Endothelial cell of umbilical vein (primary cell): ENCODE results near the gene PRR5L. TPM values are rescaled to one million over a fixed set of nuclear protein-coding genes. Genes with fewer than 3 reads are reported as not detected.

ENCODE experiments used
- BruUV-seq: library from RNA; stranded (reverse); fragments of 400-500 nt; replicated peaks from 2 replicates; lab custom pipeline; 2021; lab: Mats Ljungman, UMichigan
- CTCF ChIA-PET: fragments of 300-600, 350-600 bp; sonication (Branson Sonifier 250); formaldehyde crosslinking; loops from one replicate; lab custom pipeline; 2021; ENCODE audit warnings: antibody characterized with exemption, inconsistent platforms; lab: Charles Lee
- POLR2A ChIA-PET: fragments of 300-600, 350-600 bp; sonication (Branson Sonifier 250); formaldehyde crosslinking; loops from one replicate; lab custom pipeline; 2021; ENCODE audit warnings: antibody characterized with exemption, inconsistent platforms; lab: Charles Lee
- DNase-seq: peaks from one replicate; pipeline ENCODE4 v3.0.0-alpha.2; 2011; ENCODE audit warnings: low read depth, low spot score
- FAIRE-seq: peaks from 2 replicates; lab custom pipeline; 2011; peaks lifted over from hg19 to GRCh38; lab: Jason Lieb, UNC
- H2AFZ ChIP-seq: 2 replicates; pipeline ENCODE4 v1.6.0; 2012; ENCODE audit warnings: low read depth, low read length, control low read depth, inconsistent platforms
- H3K27ac ChIP-seq: 2 replicates; pipeline ENCODE4 v1.5.1; 2011; ENCODE audit warnings: low read depth, mild to moderate bottlenecking, control low read depth, low read length, moderate library complexity; ENCODE audit not compliant: insufficient read depth
- H3K27me3 ChIP-seq, 2 experiments: 2 replicates each; pipeline versions ENCODE4 v1.6.0 to v1.6.1; 2011; ENCODE audit warnings: low read length in 2 of 2, mixed read lengths in 1 of 2; ENCODE audit not compliant: control insufficient read depth in 2 of 2, insufficient read depth in 2 of 2
- H3K36me3 ChIP-seq, 2 experiments: 2 replicates in 1 of 2; 3 replicates in 1 of 2; pipeline ENCODE4 v1.5.1; 2011; ENCODE audit warnings: low read length in 2 of 2, mild to moderate bottlenecking in 1 of 2, moderate library complexity in 1 of 2; ENCODE audit not compliant: control insufficient read depth in 2 of 2, insufficient read depth in 2 of 2; ENCODE audit errors: extremely low read depth in 1 of 2
- H3K4me1 ChIP-seq: 3 replicates; pipeline ENCODE4 v1.5.1; 2011; ENCODE audit warnings: mild to moderate bottlenecking, low read length; ENCODE audit not compliant: control insufficient read depth, insufficient read depth; ENCODE audit errors: extremely low read depth
- H3K4me2 ChIP-seq: 2 replicates; pipeline ENCODE4 v1.6.1; 2011; ENCODE audit warnings: low read length, control low read depth, mixed read lengths; ENCODE audit not compliant: insufficient read depth
- H3K4me3 ChIP-seq, 3 experiments: fragments of 200-600 bp in 1 of 3; sonication (generic), shearing (Covaris generic) in 1 of 3; replicated peaks in 1 of 3; 2 replicates each; pipeline ENCODE4 v1.5.1; 2011 to 2016; ENCODE audit warnings: control low read depth in 3 of 3, low read length in 3 of 3, mild to moderate bottlenecking in 2 of 3, inconsistent platforms in 1 of 3, low read depth in 1 of 3, moderate library complexity in 1 of 3; ENCODE audit not compliant: insufficient read depth in 1 of 3
- H3K79me2 ChIP-seq: 2 replicates; pipeline ENCODE4 v1.6.0; 2012; ENCODE audit warnings: low read length, inconsistent platforms; ENCODE audit not compliant: control insufficient read depth, insufficient read depth
- H3K9ac ChIP-seq: replicated peaks from 2 replicates; pipeline ENCODE3; 2011; ENCODE audit warnings: low read length, control low read depth; ENCODE audit not compliant: insufficient read depth; ENCODE audit errors: extremely low read depth
- H3K9me1 ChIP-seq: replicated peaks from 3 replicates; pipeline ENCODE4 v1.6.0; 2011; ENCODE audit warnings: mild to moderate bottlenecking, low read length; ENCODE audit not compliant: control insufficient read depth, insufficient read depth; ENCODE audit errors: extremely low read depth
- H3K9me3 ChIP-seq: replicated peaks from 2 replicates; pipeline ENCODE4 v1.5.1; 2012; ENCODE audit warnings: low read length, inconsistent platforms; ENCODE audit not compliant: control insufficient read depth, insufficient read depth
- H4K20me1 ChIP-seq: replicated peaks from 2 replicates; pipeline ENCODE3; 2011; ENCODE audit warnings: mild to moderate bottlenecking, low read length; ENCODE audit not compliant: control insufficient read depth, insufficient read depth; ENCODE audit errors: extremely low read depth
- EZH2 ChIP-seq: IDR thresholded peaks from 2 replicates; pipeline ENCODE4 v1.6.1; 2012; ENCODE audit warnings: borderline replicate concordance, low read depth, mild to moderate bottlenecking, moderate library complexity, low read length, inconsistent platforms; ENCODE audit not compliant: severe bottlenecking
- FOS ChIP-seq: IDR thresholded peaks from 2 replicates; pipeline ENCODE4 v1.6.1; 2011; ENCODE audit warnings: mild to moderate bottlenecking, low read length, moderate library complexity, borderline replicate concordance; ENCODE audit not compliant: insufficient read depth
- GATA2 ChIP-seq: IDR thresholded peaks from 2 replicates; pipeline ENCODE4 v1.7.0; 2011; ENCODE audit warnings: low read depth, mild to moderate bottlenecking, moderate library complexity, mixed read lengths, low read length; ENCODE audit not compliant: insufficient read length, insufficient read depth
- JUN ChIP-seq: IDR thresholded peaks from 2 replicates; pipeline ENCODE4 v1.6.1; 2011; ENCODE audit warnings: borderline replicate concordance, low read depth; ENCODE audit not compliant: insufficient read length, insufficient read depth
- MYC ChIP-seq: IDR thresholded peaks from one replicate; pipeline ENCODE4 v1.6.1; 2011; ENCODE audit warnings: mild to moderate bottlenecking, low read depth, low read length
- POLR2A ChIP-seq: IDR thresholded peaks from 2 replicates; pipeline ENCODE4 v1.6.1; 2012; ENCODE audit warnings: low read depth, mild to moderate bottlenecking, control low read depth, low read length
- POLR2AphosphoS5 ChIP-seq: IDR thresholded peaks from 2 replicates; pipeline ENCODE4 v1.6.1; 2012; ENCODE audit warnings: low read depth, mild to moderate bottlenecking, control low read depth, low read length, moderate library complexity; ENCODE audit not compliant: insufficient read depth
- dilution Hi-C: fragments of 300-500 bp; cut with MboI; formaldehyde crosslinking; loops from one replicate; pipeline ENCODE4 v1.15.0; 2019; ENCODE audit warnings: low sequenced_read_pairs; ENCODE audit not compliant: extremely low pct_ligation_motif_present
- intact Hi-C: fragments of 100-400 bp; cut with micrococcal nuclease; formaldehyde crosslinking; loops from one replicate; pipeline ENCODE4 v1.10.0; 2022
- polyA plus RNA-seq, 4 experiments: library from polyadenylated mRNA; depleted of rRNA in 3 of 4; stranded (reverse) in 3 of 4; unstranded in 1 of 4; fragments of >200 nt; gene quantifications; 2 replicates each; pipeline versions ENCODE4 v1.2.1 to v1.2.3, GENCODE V29; 2011 to 2012; ENCODE audit warnings: missing spikeins in 1 of 4
- total RNA-seq: library from RNA; stranded (reverse); gene quantifications from 2 replicates; pipeline ENCODE4 v1.2.3, GENCODE V29; 2021
- TF ChIP-seq, protein P1 (sequence below), 2 donors: IDR thresholded peaks; 1 replicate in 1 of 2; 2 replicates in 1 of 2; pipeline ENCODE4 v1.5.1; 2011; ENCODE audit warnings: low read length in 2 of 2, mild to moderate bottlenecking in 2 of 2, moderate library complexity in 2 of 2, control low read depth in 1 of 2, inconsistent platforms in 1 of 2, low read depth in 1 of 2; ENCODE audit not compliant: insufficient read depth in 1 of 2; ENCODE audit errors: extremely low read depth in 1 of 2
- TF ChIP-seq, protein P2 (sequence below): IDR thresholded peaks from 2 replicates; pipeline ENCODE4 v1.6.1; 2011; ENCODE audit not compliant: insufficient read depth, insufficient read length

Gene PRR5L
- total and polyA plus RNA-seq, 2 donors (not counting 3 experiments of a cell fraction or from before 2014, with no cell fraction given): 2.5 to 6.1 TPM

DNA sequence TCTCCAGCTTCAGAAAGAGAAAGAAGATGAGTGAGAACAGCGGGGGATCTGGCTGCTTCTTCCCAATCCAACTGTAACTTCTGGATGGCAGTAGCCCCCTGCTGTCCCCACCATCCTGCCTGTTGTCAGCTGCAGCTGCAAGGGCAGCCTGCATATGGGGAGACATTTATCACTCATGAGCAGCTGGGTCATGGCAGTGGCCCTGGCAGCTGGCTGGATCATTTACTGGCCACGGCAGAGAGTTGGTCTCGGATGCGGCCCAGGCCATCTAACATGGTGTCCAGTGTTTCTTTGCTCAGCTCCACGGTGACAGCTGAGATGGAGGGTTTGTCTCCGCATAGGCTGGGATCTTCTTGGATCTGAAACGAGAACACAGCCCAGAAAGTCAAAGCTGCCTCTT, 21.7 kb upstream of the PRR5L start:
- DNase-seq (no peak), FAIRE-seq (no peak)
- H3K4me2 ChIP-seq: no peak overlapping the region
- no peak overlapping the region for H2AFZ ChIP-seq
- H3K27ac ChIP-seq: no peak overlapping the region
- peaks cover 4 to 10% of the 10 kb centered on the region in 2 experiments for H3K36me3 ChIP-seq
- POLR2A ChIA-PET: no interaction called here
- no peaks in the 10 kb centered on the region for H3K79me2 ChIP-seq
- BruUV-seq: no TSS peak
- no peak for TF ChIP-seq POLR2AphosphoS5
- no peak for TF ChIP-seq MYC
- TF ChIP-seq, protein P1, sequence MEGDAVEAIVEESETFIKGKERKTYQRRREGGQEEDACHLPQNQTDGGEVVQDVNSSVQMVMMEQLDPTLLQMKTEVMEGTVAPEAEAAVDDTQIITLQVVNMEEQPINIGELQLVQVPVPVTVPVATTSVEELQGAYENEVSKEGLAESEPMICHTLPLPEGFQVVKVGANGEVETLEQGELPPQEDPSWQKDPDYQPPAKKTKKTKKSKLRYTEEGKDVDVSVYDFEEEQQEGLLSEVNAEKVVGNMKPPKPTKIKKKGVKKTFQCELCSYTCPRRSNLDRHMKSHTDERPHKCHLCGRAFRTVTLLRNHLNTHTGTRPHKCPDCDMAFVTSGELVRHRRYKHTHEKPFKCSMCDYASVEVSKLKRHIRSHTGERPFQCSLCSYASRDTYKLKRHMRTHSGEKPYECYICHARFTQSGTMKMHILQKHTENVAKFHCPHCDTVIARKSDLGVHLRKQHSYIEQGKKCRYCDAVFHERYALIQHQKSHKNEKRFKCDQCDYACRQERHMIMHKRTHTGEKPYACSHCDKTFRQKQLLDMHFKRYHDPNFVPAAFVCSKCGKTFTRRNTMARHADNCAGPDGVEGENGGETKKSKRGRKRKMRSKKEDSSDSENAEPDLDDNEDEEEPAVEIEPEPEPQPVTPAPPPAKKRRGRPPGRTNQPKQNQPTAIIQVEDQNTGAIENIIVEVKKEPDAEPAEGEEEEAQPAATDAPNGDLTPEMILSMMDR (IDR thresholded peaks at IDR 0.05; ENCODE audit: extremely low read depth in 1 of 2, insufficient read depth in 1 of 2, low read depth in 1 of 2, low read length in 2 of 2): no peak
- no peak for TF ChIP-seq JUN
- TF ChIP-seq FOS: no peak
- no peak for TF ChIP-seq POLR2A
- TF ChIP-seq GATA2: no peak
- no peak for TF ChIP-seq EZH2
- TF ChIP-seq, protein P2, sequence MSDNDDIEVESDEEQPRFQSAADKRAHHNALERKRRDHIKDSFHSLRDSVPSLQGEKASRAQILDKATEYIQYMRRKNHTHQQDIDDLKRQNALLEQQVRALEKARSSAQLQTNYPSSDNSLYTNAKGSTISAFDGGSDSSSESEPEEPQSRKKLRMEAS: no peak
- H3K4me3 ChIP-seq: no peak overlapping the region
- H3K9me1 ChIP-seq: no peaks in the 10 kb centered on the region
- intact Hi-C loops: no loop called here
- H3K27me3 ChIP-seq: no peaks in the 10 kb centered on the region
- peaks cover 3% of the 10 kb centered on the region for H3K4me1 ChIP-seq
- H4K20me1 ChIP-seq: no peaks in the 10 kb centered on the region
- H3K9me3 ChIP-seq: no peaks in the 10 kb centered on the region
- H3K9ac ChIP-seq: no peak overlapping the region
- CTCF ChIA-PET: interaction anchor here (0.9 to 4.2 kb wide), 6 partner anchors 8 to 452 kb away, joined by 3 to 24 read pairs (median 6); no protein-coding TSS in a partner anchor
- dilution Hi-C loops: loop anchor here (25.0 kb wide), 2 partner anchors 462 to 662 kb away; partner anchors contain the start of gene FJX1
